HG03103 (cell line): Measurements from ENCODE around the gene PLAAT3.
"Not testable (repeated sequence)": the region's sequence is repeated elsewhere in the genome, so short reads cannot be mapped to it uniquely, and the experiment has no call there.

ENCODE experiments used
- ATAC-seq: cut with Tn5 transposase; IDR thresholded peaks from one replicate; pipeline ENCODE4 v1.9.1; 2021; ENCODE audit warnings: low read depth; ENCODE audit not compliant: unreplicated experiment

The PLAAT3 gene

GRCh38 chr11:63614136-63614671 is at the start of gene PLAAT3:
Gene PLAAT3 (minus strand): TSS chr11:63614433. CDS start chr11:63614014, 419 bp downstream.
- ATAC-seq: no peak

DNA sequence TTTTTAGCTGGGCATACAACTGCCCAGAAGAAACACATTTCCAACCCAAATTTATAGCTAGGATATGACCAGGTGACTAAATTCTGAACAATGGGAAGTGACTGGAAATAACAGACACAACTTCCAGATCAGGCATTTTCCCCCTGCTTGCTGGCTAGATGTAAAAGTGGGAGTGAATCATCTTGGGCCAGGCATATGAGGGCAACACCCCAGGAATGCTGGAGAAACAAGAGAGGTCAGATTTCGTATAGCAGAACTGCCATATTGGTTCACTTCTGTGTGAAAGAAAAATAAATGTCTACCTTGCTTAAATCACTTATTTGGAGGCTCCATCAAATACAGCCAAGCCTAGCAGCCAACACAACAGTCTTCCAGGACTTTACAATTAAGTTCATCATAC is 49.6 kb upstream of the PLAAT3 start:
- ATAC-seq: no peak

DNA sequence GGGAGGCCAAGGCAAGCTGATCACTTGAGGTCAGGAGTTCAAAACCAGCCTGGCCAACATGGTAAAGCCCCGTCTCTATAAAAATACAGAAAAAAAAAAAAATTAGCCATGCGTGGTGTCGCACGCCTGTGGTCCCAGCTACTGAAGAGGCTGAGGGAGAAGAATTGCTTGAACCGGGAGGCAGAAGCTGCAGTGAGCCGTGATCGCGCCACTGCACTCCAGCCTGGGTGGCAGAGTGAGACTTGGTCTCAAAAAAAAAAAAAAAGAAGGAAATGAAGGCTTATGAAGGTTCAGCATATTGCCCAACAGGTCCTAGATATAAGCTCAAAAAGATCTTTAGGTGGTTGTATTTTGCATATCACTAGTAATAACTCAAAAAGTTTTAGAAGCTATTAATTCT is 46.7 kb upstream of the PLAAT3 start:
- no peak for ATAC-seq

- ATAC-seq: no peak
These were observed 38.4 kb upstream of the PLAAT3 start for GRCh38 chr11:63652671-63653070.

DNA sequence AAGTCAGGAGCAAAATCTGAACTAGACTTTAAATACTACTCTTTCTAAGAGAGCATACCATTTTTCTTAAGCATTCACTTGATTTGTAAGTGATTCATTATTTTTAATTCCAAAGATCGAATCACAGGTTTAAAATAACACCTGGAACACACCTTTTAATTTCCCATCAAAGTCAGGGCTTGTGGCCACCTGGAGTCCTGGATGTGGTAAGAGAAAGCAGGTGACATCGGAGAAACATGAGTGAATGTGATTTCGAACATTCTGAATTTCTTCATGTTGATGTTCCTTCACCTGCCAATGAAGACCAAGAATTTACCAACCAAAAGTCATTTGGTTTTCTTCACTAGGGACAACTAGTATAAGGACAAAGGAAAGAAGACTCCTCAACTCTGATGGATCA is 29.0 kb upstream of the PLAAT3 start:
- no peak for ATAC-seq

DNA sequence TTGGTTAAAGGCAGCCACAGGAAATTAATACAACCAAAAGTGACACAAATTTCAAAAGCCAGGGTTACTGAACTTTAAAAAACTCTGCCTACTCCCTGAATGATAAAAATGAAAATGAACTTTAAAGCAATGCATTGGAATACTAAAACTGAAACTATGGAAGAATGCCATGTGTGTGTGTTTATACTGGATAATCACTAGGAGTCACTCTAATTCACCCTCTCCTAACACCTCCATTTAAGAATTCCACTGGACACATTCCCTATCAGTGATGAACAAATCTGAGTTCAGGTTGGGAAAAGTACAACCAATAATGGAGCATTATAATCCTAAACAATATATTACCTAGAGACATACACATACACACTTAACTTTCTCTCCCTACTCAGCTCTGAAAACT is 27.5 kb upstream of the PLAAT3 start:
- no peak for ATAC-seq

DNA sequence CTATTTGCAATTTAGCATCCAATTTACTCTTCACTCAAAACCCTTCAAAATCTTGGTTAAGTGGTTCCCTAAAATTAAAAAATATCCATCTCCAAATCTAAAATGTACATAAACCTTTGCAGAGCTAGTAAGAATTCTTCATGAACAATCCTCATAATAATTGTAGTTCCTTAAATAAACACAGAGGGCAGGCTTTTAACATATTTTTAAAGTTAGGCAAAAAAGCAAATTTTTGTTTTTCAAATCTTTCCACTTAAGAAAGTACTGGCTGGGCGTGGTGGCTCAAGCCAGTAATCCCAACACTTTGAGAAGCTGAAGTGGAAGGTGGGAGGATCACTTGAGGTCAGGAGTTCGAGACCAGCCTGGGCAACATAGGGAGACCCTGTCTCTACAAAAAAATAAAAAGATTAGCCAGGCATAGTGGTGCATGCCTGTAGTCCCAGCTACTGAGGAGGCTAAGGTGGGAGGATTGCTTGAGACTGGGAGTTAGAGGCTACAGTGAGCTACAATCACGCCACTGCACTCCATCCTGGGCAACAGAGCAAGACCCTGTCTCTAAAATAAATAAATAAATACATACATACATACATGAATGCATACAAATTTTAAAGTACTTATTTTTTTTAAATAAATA is 25.1 kb upstream of the PLAAT3 start:
- ATAC-seq: no peak

- not testable (repeated sequence) for ATAC-seq
These were observed 24.2 kb upstream of the PLAAT3 start for GRCh38 chr11:63638436-63638835.

- no peak for ATAC-seq
These were observed 21.7 kb upstream of the PLAAT3 start for GRCh38 chr11:63635762-63636465.

DNA sequence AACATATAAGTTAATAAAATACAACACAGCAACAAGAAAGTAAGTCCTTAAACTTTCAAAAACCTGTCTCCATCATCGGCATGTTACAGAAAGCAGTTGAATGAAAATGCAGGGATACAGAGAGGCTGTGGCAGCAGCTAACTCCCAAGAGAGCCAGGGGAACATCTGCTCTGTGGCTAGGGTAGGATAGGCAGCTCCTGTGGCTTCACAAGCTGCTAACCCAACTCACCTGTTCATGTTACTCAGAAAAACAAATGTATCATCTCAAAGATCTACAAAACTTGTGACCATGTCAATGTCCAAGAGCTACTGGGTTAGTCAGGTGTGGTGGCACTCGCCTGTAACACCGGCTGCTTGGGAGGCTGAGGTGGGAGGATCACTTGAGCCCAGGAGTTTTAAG is 15.2 kb upstream of the PLAAT3 start:
- no peak for ATAC-seq

GRCh38 chr11:63623513-63624140 is 9.4 kb upstream of the PLAAT3 start:
- ATAC-seq: no peak

- no peak for ATAC-seq
These were observed 8.1 kb upstream of the PLAAT3 start for GRCh38 chr11:63622323-63622722.

GRCh38 chr11:63621071-63621470 is 6.8 kb upstream of the PLAAT3 start:
- no peak for ATAC-seq

GRCh38 chr11:63619967-63620366 is 5.7 kb upstream of the PLAAT3 start:
- ATAC-seq: no peak

GRCh38 chr11:63617686-63618085 is 3.5 kb upstream of the PLAAT3 start:
- not testable (repeated sequence) for ATAC-seq

- ATAC-seq: no peak
These were observed 2.7 kb upstream of the PLAAT3 start for GRCh38 chr11:63616953-63617352.

DNA sequence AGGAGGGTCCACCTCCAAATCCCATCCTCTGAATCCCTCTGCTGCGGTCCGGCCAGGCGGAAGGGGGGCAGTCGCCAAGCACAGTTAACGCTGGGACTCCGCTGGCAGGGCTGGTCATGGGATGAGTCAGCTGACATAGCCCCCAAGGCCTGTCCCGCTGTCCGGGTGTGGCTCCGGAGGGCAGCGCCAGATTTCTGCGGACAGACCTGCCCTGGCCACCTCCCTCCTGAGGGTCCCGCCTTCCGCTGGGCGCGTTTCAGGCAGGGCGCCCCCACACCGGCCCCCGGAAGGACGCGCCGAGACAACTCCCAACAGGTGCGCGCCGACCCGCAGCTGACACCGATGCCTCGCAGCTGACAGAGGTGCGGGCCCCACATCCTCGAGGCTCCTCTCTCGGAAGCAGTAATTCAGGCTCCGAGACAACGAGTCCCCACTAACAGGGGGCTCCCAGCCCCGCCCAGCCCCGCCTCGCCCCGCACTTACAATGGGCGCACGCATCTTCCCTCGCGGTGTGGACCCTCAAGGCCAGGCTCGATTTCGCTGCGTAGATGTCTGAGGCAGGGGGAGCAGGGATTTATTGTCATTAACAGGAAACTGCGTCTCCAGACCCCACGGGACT is 607 bp downstream of the PLAAT3 start:
- no peak for ATAC-seq

DNA sequence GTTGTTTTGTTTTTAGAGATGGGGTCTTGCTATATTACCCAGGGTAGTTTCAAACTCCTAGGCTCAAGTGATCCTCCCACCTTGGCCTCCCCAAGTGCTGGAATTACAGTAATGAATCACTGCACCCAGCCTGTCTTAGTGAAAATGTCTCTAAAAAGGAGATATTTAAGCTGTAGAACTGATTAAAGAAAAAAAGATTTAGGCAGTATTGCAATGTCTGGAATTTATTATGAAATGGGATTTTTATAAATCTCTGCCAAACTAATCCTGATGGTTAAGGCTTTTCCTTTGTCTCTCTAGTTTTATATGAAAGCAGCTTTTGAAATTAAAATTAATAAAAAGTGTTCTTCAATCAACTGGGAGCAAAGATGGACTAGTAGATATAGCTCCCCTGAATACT is 2.1 kb downstream of the PLAAT3 start:
- no peak for ATAC-seq

GRCh38 chr11:63611395-63611747 is 2.9 kb downstream of the PLAAT3 start:
- ATAC-seq: no peak

DNA sequence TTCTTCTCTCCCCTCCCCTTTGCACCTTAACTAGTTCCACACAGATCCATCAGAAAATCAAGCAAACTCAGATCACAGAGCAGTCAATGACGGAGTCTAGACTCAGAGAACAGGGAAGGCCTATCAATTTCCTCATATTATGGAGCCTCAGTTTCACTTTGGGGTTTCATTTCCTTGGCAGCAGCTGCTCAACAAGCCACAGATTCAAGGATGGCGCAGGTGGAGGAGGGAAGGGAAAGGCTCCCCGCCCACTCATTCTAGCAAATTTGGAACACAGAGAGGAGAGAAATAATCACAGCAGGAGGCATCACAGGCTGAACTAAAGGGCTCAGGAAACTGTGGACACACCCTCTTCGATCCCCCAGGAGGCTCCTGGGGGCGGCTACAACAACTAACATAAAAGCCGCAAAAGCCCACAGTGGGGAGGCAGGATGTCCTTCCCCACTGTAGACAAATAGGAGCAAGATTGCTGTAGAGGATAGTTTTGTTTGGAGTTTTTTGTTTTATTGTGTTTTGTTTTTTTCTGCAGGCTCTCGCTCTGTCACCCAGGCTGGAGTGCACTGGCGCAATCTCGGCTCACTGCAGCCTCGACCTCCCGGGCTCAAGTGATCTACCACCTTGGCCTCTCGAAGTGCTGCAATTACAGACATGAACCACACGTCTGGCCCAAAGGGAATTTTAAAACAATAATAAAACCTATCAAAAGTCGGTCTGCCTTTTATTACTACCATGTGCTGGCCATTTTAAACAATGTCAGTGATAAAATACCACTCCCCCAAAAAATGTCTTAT is 3.4 kb downstream of the PLAAT3 start:
- ATAC-seq: no peak
